Stimulated activated CD4-positive, alpha-beta T cell treated with anti-CD3 and anti-CD28 coated beads, Interleukin-12 subunit alpha, Interleukin-12 subunit beta, amount 100 ng/mL, for 48 hours (primary cell): ENCODE results near the gene HSFX1.
"Not testable (repeated sequence)": the region's sequence is repeated elsewhere in the genome, so short reads cannot be mapped to it uniquely, and the experiment has no call there.

Source experiments
- DNase-seq, 3 donors: peaks; one replicate each; pipeline ENCODE4 v3.0.0-alpha.2; 2020; ENCODE audit warnings: low read depth in 2 of 3, low spot score in 1 of 3

Gene HSFX1

GRCh38 chrX:149773768-149774167 is at the start of gene HSFX1:
TSS of gene HSFX1 (plus strand) at chrX:149774068. CDS start at chrX:149774682, 614 bp downstream.
- not testable (repeated sequence) for DNase-seq

GRCh38 chrX:149727308-149727707 is 46.6 kb upstream of the HSFX1 start:
- not testable (repeated sequence) for DNase-seq

DNA sequence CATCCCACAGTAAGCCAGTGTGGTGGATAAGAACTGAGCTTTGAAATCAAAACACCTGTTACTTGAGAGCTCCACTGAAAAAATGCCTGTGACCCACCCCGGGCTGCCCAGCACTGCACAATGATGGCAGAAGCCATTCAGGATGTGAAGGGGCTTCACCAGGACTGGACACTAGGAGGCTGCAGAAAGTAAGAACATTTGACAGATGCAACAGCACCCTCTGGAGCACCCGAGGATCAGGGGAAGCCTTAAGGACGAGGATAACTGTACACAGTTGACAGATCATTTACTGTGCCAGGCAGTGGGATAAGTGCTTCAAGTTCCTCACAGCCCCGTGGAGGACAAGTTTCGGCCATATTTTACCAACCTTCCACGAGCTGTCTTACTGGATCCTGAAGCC is 31.6 kb upstream of the HSFX1 start:
- not testable (repeated sequence) for DNase-seq

DNA sequence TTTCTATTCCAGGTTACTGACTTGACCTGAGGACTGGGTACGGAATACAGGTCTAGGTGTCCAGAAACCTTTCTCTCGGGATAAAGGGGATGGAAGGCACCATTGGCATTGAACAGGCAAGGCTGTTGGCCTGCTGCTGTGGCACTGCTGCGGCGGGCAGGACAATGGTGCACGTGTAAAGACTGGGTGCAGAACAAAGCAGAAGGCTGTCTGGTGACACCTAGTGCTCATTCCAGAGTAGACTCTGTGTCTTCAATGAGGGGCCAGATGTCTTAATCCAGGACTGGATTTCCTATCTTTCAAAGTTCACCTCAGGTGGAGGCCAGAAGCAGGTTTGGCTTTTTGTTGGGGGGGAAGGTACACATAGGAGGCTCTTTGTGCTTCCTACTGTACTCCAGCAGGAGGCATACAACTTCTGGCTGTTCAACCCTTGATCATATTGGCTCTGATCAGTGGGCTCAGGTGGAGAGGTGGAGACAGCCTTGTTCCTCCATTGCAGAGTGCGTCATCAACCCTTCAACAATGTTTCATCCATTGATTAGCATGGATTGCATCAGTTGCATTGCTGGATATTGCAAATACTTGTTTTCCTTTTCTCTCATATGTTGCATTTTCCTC is 27.4 kb upstream of the HSFX1 start:
- DNase-seq, result not testable (repeated sequence)

GRCh38 chrX:149757206-149758067 is 16.4 kb upstream of the HSFX1 start:
- DNase-seq, result no peak

- no peak for DNase-seq
Measured at GRCh38 chrX:149758068-149758714, 15.7 kb upstream of the HSFX1 start.

DNA sequence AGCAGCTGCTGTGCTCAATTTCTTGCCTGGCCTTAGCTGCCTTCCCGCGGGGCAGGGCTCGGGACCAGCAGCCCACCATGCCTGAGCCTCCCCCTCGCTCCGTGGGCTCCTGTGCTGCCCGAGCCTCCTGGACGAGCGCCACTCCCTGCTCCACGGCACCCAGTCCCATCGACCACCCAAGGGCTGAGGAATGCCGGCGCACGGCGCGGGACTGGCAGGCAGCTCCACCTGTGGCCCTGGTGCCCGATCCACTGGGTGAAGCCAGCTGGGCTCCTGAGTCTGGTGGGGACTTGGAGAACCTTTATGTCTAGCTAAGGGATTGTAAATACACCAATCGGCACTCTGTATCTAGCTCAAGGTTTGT is 15.2 kb upstream of the HSFX1 start:
- DNase-seq, result not testable (repeated sequence)

GRCh38 chrX:149759824-149760223 is 14.0 kb upstream of the HSFX1 start:
- DNase-seq, result no peak

DNA sequence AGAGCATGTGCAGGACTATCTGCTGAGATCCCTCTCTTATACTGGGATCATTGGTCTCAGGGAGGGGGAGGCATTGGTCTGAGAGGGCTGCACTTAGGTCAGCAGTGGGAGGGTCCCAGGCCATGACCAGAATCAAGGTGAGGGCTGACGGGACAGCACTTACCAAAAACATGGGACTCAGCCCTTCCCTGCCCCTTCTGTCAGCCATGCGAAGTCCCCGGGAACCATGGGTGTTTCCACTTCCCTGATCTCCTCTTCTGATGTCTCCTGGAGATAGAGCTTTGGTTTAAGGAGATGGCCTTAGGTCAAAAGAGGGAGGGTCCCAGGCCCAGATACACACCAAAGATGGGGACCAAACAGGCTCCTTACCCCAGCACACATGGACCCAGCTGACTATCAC is 12.9 kb upstream of the HSFX1 start:
- no peak for DNase-seq

- DNase-seq, result not testable (repeated sequence)
Measured at GRCh38 chrX:149761858-149762674, 11.8 kb upstream of the HSFX1 start.

- no peak for DNase-seq
Measured at GRCh38 chrX:149762696-149763614, 10.9 kb upstream of the HSFX1 start.

- DNase-seq, result not testable (repeated sequence)
Measured at GRCh38 chrX:149770344-149770743, 3.5 kb upstream of the HSFX1 start.

- not testable (repeated sequence) for DNase-seq
Measured at GRCh38 chrX:149773026-149773425, 842 bp upstream of the HSFX1 start.

DNA sequence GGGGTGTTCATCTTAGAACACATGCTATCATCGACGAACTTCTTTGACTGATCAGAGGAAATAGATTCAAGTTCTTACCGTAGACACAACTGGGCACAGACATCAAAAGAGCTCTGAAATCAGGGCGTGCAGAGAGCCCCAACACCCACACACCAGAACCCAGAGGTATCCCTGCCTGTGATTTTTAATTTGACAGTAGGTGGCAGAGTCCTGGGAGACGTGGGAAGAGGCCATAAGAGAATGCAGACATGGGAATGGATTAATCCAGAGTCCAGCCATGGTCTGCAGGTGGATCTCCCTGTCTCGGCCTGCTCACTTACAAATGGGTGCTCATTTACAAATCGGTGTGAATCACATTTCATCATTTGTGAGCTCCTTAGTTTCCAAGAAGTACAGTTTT is 4.1 kb downstream of the HSFX1 start:
- DNase-seq, result not testable (repeated sequence)

DNA sequence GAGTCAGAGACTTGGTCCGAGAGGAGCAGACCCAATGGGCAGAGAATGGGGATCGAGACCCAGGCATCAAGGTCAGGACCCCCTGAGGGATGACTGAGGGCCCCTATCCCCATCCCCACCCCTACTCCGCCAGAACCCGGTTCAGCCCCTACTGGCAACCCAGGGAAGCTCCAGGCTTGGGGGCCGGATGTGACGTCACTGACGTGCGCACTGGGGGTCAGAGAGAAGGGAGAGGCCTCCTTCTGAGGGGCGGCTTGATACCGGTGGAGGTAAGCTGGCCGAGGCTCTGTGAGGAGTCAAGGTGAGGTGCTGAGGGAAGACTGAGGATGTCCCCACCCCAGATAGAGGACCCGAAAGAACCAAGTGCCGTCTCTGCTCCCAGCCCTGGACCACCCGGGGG is 7.9 kb downstream of the HSFX1 start, which contains the start of gene MAGEA9:
Gene MAGEA9, plus strand, starts transcription at position 204 of the 400 bp plus-strand sequence. CDS start 4,281 bp downstream, outside the sequence.
- not testable (repeated sequence) for DNase-seq

DNA sequence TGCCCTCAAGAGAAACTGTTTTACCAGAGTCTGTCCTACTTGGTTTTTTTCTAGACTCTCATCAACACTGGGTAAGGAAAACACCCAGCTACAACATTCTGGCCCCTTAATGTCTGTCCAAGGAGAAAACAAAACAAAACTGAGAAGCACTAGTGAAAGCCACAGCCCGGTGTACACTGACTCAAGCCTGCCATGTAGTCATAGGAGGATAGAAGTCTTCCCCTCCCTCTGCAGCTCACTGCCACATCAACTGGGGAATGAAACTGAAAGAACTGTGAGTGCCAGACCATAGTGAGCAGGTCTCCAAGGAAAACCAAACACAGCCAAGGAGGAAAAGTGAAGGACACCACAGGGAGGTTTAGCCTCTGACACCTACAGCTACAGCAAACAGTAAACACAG is 21.7 kb downstream of the HSFX1 start:
- DNase-seq, result not testable (repeated sequence)

- no peak for DNase-seq
Measured at GRCh38 chrX:149799095-149799714, 25.3 kb downstream of the HSFX1 start.

DNA sequence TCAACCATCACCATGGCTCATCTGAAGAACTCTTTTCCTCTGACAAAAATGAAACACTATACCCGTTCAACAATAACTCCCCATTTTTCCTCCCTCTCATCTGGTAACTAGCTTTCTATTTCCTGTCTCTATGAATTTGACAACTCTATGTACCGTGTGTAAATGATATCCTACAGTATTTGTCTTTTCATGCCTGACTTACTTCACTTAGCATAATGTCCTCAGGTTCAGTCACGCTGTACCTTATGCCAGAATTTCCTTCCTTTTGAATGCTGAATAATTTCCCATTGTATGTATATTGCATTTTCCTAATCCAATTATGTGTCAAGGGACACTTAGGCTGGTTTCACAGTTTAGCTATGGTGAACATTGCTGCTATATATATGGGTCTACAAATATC is 26.1 kb downstream of the HSFX1 start:
- DNase-seq, result no peak

- no peak for DNase-seq
Measured at GRCh38 chrX:149803458-149804062, 29.7 kb downstream of the HSFX1 start.
